Ovary (tissue), 3 donors: ENCODE measurements around the gene STRN.
"Not testable (repeated sequence)": the region's sequence is repeated elsewhere in the genome, so short reads cannot be mapped to it uniquely, and the experiment has no call there.

Source experiments
- EP300 ChIP-seq: sonication (generic); formaldehyde crosslinking; IDR thresholded peaks from one replicate; pipeline ENCODE4 v1.6.1; 2017; ENCODE audit warnings: antibody characterized with exemption
- POLR2A ChIP-seq: fragments of 450-650 bp; IDR thresholded peaks from one replicate; pipeline ENCODE4 v1.6.1; 2017; ENCODE audit warnings: antibody characterized with exemption, mild to moderate bottlenecking, moderate library complexity
- TF ChIP-seq, protein P1 (sequence below), 3 donors: fragments of 450-650 bp in 2 of 3; fragments of 200-600 bp in 1 of 3; IDR thresholded peaks; one replicate each; pipeline versions ENCODE4 v1.5.1 to v1.8.0; 2016 to 2022; ENCODE audit warnings: antibody characterized with exemption in 3 of 3, mild to moderate bottlenecking in 1 of 3
- donor health status: DM: no; HTN: no; CAD: no.

DNA sequence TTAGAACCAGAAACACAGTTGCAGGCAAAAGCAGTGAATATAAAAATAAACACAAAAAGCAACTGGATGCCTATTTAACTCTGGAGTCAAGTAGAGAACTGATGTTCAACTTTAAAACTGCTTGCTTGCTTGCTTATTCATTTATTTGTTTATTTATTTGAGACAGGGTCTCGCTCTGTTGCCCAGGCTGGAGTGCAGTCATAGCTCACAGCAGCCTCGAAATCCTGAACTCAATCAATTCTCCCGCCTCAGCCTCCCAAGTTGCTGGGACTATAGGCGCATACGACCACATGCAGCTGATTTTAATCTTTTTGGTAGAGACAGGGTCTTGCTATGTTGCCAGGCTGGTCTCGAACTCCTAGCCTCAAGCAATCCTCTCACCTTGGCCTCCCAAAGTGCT is 34.6 kb downstream of the STRN start:
- TF ChIP-seq POLR2A, EP300: not testable (repeated sequence)
- TF ChIP-seq, protein P1, sequence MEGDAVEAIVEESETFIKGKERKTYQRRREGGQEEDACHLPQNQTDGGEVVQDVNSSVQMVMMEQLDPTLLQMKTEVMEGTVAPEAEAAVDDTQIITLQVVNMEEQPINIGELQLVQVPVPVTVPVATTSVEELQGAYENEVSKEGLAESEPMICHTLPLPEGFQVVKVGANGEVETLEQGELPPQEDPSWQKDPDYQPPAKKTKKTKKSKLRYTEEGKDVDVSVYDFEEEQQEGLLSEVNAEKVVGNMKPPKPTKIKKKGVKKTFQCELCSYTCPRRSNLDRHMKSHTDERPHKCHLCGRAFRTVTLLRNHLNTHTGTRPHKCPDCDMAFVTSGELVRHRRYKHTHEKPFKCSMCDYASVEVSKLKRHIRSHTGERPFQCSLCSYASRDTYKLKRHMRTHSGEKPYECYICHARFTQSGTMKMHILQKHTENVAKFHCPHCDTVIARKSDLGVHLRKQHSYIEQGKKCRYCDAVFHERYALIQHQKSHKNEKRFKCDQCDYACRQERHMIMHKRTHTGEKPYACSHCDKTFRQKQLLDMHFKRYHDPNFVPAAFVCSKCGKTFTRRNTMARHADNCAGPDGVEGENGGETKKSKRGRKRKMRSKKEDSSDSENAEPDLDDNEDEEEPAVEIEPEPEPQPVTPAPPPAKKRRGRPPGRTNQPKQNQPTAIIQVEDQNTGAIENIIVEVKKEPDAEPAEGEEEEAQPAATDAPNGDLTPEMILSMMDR (IDR thresholded peaks at IDR 0.05): not testable (repeated sequence)
